HG02840 (cell line): ENCODE results near the gene TCF21.
"Not testable (repeated sequence)": the region's sequence is repeated elsewhere in the genome, so short reads cannot be mapped to it uniquely, and the experiment has no call there.

Experiments
- ATAC-seq: cut with Tn5 transposase; IDR thresholded peaks from one replicate; pipeline ENCODE4 v1.9.1; 2021; ENCODE audit warnings: mild to moderate bottlenecking, moderate library complexity, moderate number of reproducible peaks; ENCODE audit not compliant: unreplicated experiment, low FRiP score

Gene TCF21

GRCh38 chr6:133888929-133889556 lies at the start of gene TCF21:
TSS of gene TCF21 (plus strand) at chr6:133889113. CDS start at chr6:133889398, 285 bp downstream.
- no peak for ATAC-seq

- ATAC-seq: no peak
Measured at GRCh38 chr6:133841176-133841575, 47.7 kb upstream of the TCF21 start.

DNA sequence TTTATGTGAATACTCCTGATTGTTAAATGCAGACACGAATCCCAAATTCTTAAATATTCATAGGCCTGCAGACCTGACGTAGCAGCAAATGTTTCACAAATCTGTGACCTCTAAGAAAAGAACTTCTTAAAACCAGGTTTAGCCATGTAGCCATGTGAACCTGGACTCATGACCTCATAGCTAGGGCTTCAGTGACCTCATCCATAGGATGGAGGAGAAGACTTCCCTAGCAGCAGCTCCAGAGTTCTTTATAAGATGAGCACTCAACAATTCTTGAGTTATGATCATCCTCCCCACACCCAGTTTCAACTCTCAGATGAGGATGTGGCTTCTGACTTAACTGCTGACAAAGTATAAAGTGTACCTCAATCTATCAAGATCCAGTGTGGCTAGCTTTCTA lies 45.8 kb upstream of the TCF21 start:
- no peak for ATAC-seq

GRCh38 chr6:133844709-133845108 lies 44.2 kb upstream of the TCF21 start:
- ATAC-seq: no peak

DNA sequence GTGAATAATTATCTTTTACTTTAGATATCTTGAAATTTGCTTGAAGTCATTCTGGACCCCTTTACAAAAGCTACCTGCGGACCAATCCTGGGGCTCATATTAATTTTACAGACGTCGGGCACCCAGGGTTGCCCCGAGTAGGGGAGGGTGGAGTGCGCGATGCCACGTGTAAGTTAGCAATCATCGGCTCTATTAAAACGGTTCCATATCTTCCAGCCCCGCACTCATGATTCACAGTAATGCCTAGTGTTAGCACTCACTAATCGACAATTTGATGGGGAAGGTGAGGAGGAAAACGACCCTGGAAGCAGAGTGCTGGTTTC lies 34.9 kb upstream of the TCF21 start:
- ATAC-seq: no peak

DNA sequence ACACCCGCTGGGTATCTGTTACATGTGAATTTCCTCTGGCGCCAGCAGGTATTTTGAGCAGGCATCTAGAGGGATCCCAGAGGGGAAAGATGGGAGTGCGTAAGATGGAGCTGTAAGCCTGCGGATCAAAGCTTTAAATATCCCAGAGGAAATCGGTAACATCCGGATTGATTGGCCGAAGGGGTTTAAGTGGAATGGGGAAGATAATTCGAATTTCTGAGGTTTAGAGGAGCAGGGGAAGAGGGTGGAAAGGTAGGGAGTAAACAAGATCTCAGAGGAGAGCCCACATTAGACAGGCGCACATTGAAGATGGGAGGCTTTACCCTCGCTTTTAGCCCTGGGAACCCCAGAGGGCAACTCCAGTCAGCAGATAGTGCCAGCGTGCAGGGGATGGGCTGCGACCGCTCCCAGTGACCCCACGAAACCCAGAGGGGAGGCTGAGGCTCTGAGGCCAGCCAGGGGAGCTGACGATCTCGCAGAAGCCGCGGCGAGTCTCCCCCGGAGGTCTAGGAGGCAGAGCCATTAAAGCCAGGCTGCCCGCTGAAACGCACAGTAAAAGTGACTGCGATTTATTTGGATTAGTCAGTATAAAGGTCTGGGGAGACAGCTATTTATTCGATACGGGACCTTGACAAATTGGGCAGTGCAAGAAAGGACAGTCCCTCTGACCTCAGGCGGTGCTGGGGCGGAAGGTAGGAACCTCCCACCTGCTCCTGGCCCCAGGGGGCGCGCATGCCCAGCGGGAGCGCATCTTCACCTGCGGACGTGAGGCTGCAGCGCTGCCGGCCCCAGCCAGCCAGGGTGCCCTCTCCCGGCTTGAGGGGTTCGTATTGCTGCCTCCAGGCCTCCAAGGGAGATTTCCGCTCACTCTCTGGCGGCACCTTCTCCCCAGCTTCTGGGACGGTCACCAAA lies 34.3 kb upstream of the TCF21 start:
- no peak for ATAC-seq

DNA sequence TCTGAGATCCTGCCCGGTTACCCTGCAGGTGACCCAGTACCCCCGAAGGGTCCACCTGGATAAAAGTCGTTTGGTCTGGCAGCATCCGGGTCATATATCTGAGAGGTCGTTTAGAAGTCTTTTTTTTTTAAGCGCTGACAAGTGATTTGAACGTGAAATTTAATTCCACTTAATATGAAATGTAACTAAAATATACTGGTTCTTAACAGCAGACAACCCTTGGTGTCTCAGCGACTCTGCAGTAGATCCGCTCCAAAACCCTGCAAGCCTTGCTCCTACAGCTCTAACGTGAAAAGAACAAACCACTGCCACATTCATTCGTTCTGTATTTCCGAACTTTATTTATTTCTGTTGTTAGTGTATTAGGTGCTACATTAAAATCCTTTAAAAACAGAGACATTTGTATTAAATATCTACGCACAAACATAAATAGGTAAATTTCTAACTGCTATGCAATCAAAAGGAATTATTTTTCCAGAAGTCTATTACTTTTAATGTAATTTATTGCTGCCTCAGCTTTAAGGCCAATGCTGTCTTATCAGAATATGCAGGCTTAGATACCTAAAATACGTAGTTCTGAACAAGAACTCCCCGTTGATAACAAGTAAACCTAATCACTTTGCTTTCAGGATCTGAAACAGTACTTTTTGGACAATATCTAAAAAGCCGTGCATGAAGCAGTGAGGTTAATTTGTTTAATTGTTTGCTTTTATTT lies 33.5 kb upstream of the TCF21 start:
- ATAC-seq: no peak

GRCh38 chr6:133855991-133856370 lies 32.9 kb upstream of the TCF21 start:
- ATAC-seq: no peak

DNA sequence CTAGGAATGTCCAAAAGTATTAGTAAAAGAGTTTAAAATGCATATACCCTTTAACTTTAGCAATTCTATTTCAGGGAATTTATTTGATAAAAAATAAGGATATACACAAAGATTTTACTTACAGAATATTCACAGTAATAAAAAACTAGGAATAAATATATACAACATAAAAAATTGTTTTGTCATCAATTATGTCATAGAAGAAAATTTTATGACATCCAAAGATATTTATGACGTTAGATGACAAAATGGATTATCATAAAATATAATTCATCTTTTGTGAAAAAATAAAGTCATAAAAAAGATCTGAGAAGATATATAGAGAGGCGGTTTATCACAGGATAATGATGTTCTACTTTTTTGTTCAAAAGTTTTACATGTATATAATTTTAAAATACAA lies 32.0 kb upstream of the TCF21 start:
- no peak for ATAC-seq

- no peak for ATAC-seq
Measured at GRCh38 chr6:133857696-133858095, 31.2 kb upstream of the TCF21 start.

DNA sequence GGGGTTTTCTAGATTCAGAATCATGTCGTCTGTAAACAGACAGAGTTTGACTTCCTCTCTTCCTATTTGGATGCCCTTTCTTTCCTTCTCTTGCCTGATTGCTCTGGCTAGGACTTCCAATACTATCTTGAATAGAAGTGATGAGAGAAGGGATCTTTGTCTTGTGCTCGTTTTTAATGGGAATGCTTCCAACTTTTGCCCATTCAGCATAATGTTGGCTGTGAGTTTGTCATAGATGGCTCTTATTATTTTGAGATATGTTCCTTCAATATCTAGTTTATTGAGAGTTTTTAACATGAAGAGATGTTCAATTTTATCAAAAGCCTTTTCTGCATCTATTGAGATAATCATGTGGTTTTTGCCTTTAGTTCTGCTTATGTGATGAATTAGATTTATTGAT lies 27.6 kb upstream of the TCF21 start:
- ATAC-seq: not testable (repeated sequence)

GRCh38 chr6:133863228-133863627 lies 25.7 kb upstream of the TCF21 start:
- ATAC-seq: no peak

DNA sequence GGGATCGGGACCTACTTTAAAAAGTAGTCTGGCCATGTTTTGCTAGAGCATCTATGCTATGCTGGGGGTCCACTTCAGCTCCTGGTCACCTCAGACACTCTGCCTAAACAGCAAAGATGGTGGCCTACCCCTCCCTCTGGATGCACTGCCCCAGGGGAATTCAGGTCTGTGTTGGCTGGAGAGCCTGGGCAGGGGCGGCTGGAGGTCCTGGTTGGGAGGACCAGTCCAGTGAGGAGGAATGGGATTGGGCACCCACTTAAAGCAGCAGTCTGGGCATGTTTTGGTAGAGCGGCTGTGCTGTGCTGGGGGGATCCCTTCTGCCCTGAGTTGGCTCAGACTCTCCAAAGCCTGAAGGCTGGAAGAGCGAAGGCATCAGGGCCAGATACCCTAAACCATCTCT lies 23.2 kb upstream of the TCF21 start:
- ATAC-seq: no peak

DNA sequence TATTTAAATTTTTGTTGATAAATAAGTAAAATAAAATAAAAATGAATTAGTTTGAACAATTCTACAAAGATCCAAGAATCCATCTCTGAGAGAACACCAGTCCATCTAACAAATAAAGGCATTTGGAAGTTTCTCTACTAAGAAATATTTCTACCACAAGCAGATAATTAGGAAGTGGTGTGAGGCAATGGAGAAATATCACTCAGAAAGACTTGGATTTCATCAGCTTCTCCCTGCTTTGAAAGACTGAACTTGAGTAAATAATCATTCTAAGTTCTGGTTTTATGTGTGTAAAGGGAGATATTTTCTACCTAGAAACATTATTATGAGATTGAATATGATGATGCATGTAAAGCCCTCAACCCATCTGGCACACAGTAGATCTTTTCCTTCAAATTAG lies 17.8 kb upstream of the TCF21 start:
- ATAC-seq: no peak

GRCh38 chr6:133873538-133873937 lies 15.4 kb upstream of the TCF21 start:
- no peak for ATAC-seq

DNA sequence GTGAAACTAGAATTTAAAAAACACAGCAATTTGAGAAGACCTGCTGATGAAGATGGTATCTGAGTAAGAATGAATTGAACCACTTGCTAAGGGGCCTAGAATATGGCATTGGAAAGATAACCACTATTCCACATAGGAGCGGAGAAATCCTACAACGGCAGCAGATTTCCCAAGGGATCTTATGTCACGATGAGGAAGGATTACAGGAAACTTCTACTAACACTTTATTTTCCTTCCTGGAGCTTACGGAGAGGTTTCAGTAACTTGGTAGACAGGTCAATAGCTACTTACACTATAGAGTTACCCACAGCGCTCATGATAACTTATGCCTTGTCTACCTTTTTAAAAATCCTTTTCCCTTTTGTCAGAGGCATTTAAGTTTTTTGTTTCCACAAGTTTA lies 11.8 kb upstream of the TCF21 start:
- ATAC-seq: no peak

DNA sequence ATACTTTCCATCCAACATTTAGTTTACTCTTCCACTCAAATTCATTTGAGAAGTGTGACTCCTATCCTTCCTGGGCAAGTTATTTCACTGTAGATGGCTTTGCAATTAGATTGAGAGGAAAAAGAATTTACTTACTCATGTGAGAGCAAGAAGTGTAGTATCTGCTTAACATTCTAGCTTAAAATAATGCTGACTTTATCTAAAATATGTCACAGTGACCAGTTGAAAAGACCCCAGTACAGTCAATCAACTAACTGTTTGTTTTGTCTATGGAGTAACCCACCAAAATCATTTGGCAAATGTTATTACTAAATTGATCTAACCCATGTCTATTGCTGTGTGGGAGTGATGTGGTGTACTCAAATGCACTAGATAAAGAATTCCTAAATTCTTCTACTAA lies 8.9 kb upstream of the TCF21 start:
- ATAC-seq: no peak

DNA sequence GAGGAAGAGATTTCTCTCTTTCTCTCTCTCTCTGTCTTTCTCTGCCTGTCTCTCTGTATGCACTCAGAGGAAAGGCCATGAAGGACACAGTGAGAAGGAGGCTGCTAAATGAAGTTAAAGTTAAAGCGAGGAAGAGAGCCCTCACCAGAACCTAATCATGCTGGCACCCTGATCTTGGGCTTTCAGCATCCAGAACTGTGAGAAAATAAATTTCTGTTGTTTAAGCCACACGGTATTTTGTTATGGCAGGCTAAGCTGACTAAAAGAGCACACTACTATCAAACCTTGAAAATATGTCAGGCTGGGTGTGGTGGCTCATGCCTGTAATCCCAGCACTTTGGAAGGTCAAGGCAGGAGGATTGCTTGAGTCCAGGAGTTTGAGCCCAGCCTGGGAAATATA lies 8.0 kb upstream of the TCF21 start:
- ATAC-seq: no peak

DNA sequence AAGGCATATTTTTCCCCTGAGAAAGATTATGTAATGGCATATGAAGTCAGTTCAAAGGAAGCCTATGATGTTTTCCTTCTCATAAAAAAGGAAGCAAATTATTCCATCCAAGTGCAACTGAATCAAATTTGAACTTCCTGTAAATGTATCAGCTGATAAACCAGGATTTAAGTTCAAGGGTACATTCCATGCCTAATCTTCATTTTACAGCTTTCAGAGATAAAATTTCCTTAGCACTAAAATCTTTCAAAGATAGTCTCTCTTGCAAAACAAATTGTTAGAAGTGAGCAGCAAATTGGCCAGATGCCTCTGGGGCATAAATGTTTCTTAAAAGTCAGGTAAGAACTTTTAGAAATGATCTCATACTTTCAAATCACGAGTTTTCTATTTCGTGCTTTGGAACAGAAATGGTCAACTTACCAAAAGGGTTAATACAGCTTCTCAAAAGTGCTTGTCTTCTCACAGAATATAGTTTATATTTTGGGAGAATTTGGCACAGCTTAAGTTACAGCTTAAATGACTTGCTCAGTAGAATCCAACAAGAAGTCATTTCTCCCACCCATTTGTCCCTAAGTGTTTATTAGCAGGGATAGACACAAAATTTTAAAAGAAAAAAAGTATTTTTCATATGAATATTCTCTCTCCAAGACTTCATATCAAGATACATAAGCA lies 2.7 kb upstream of the TCF21 start:
- ATAC-seq: no peak

GRCh38 chr6:133887156-133887879 lies 1.6 kb upstream of the TCF21 start:
- no peak for ATAC-seq
